Activated CD4-positive, alpha-beta T cell treated with anti-CD3 and anti-CD28 coated beads, Interleukin-2, amount 10 ng/mL, durations not matched to agents 7 days and 5 days (primary cell): ENCODE data around the gene NOD1. TPM values are rescaled to one million over a fixed set of nuclear protein-coding genes. Genes with fewer than 3 reads are reported as not detected.
"Not testable (repeated sequence)": the region's sequence is repeated elsewhere in the genome, so short reads cannot be mapped to it uniquely, and the experiment has no call there.

ENCODE experiments used
- CTCF ChIA-PET: fragments of 350-600 bp; sonication (Branson Sonifier 250); formaldehyde crosslinking; loops from one replicate; lab custom pipeline; 2021; ENCODE audit warnings: antibody characterized with exemption; lab: Charles Lee
- POLR2A ChIA-PET: fragments of 350-600 bp; sonication (Branson Sonifier 250); formaldehyde crosslinking; loops from one replicate; lab custom pipeline; 2021; ENCODE audit warnings: antibody characterized with exemption; lab: Charles Lee
- DNase-seq: peaks from one replicate; pipeline ENCODE4 v3.0.0-alpha.2; 2020
- H3K27ac Mint-ChIP-seq: one replicate; pipeline ENCODE4 v1.8.0; 2021; ENCODE audit warnings: mild to moderate bottlenecking, moderate library complexity, mixed read lengths
- H3K27me3 Mint-ChIP-seq: one replicate; pipeline ENCODE4 v1.8.0; 2021; ENCODE audit warnings: mixed read lengths
- H3K36me3 Mint-ChIP-seq: one replicate; pipeline ENCODE4 v1.8.0; 2021; ENCODE audit warnings: low read depth, mixed read lengths
- H3K4me1 Mint-ChIP-seq: one replicate; pipeline ENCODE4 v1.8.0; 2021; ENCODE audit warnings: mixed read lengths
- H3K4me3 Mint-ChIP-seq: one replicate; pipeline ENCODE4 v1.8.0; 2021; ENCODE audit warnings: mild to moderate bottlenecking, moderate library complexity, mixed read lengths
- H3K9me3 Mint-ChIP-seq: one replicate; pipeline ENCODE4 v1.8.0; 2021; ENCODE audit warnings: mixed read lengths
- total RNA-seq, 2 experiments: library from RNA; stranded (reverse); gene quantifications; one replicate each; pipeline ENCODE4 v1.2.3, GENCODE V29; 2021

The NOD1 gene
- total RNA-seq, 2 experiments from 2014 or later = 17.0 to 21.1 TPM

DNA sequence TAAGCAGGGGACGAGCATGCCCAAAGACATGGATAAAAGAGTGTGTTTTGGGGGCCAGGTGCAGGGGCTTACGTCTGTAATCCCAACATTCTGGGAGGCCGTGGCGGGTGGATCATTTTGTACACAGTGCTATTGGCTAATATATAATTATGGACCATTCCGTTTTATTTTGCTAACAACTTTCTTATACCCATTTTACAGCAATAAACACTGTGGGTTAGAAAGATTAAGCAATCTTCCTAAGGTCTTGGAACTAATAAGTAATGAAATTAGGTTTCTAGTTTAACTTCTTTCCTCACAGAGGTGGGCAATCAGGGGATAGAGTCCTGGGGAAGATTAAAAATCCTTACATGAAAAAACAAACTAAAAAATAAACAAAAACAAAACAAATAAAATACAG is 22.7 kb upstream of the NOD1 start:
- CTCF ChIA-PET = interaction anchor here (2.4 kb wide), 1 partner anchor 22 kb away, joined by 5 read pairs; the partner anchor contains the start of gene NOD1
- H3K36me3 Mint-ChIP-seq = peaks cover 36% of the 10 kb centered on the region

DNA sequence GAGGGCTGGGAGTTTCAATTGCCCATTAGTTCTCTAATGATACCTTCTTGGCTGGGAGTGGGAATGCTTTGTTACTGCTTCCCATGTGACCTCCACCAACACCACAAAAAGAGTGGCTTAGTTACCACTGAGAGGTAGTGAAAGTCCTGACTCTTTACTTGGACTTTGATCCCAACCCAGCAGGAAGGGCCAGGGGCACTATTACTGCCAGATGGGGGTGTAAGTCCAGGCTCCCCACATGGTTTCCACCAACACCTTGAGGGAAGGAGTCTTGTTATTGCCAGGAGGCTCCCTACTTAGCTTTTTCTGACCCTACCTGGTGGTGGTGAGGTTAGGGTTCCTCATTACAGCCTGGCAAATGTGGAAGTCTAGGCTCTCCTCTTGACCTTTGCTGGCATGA is 14.6 kb upstream of the NOD1 start:
- H3K9me3 Mint-ChIP-seq = peaks cover 15% of the 10 kb centered on the region
- peaks cover 32% of the 10 kb centered on the region for H3K36me3 Mint-ChIP-seq
- DNase-seq = no peak
- POLR2A ChIA-PET = no interaction called here
- peaks cover 25% of the 10 kb centered on the region for H3K27me3 Mint-ChIP-seq
- H3K4me1 Mint-ChIP-seq = no peaks in the 10 kb centered on the region
- CTCF ChIA-PET = no interaction called here
- no peak overlapping the region for H3K27ac Mint-ChIP-seq
- no peak overlapping the region for H3K4me3 Mint-ChIP-seq

More for the DNA sequence above, 22.7 kb upstream of the NOD1 start:
- no peak for DNase-seq
- no peaks in the 10 kb centered on the region for H3K27me3 Mint-ChIP-seq
- no peaks in the 10 kb centered on the region for H3K9me3 Mint-ChIP-seq
- no peak overlapping the region for H3K4me3 Mint-ChIP-seq
- H3K4me1 Mint-ChIP-seq = peaks cover 50% of the 10 kb centered on the region
- POLR2A ChIA-PET = no interaction called here
- H3K27ac Mint-ChIP-seq = no peak overlapping the region

DNA sequence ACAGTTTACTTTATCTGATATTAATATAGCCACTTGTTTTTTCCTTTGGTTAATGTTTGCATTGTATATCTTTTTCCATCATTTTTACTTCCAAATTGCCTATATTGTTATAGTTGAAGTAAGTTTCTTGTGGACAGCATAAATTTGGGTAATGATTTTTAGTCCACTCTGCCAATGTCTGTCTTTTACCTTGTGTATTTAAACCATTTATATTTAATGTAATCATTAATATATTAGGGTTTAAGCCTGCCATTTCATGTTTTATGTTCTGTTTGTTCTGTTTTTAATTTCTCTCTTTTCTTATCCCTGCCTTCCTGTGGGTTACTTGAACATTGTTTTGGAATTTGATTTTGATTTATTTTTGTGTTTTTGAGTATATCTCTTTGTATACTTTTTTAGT is 12.8 kb upstream of the NOD1 start:
- H3K4me3 Mint-ChIP-seq = no peak overlapping the region
- no peaks in the 10 kb centered on the region for H3K4me1 Mint-ChIP-seq
- POLR2A ChIA-PET = no interaction called here
- peaks cover 24% of the 10 kb centered on the region for H3K36me3 Mint-ChIP-seq
- no peak overlapping the region for H3K27ac Mint-ChIP-seq
- DNase-seq = no peak
- H3K9me3 Mint-ChIP-seq = peaks cover 15% of the 10 kb centered on the region
- CTCF ChIA-PET = no interaction called here
- peaks cover 34% of the 10 kb centered on the region for H3K27me3 Mint-ChIP-seq

DNA sequence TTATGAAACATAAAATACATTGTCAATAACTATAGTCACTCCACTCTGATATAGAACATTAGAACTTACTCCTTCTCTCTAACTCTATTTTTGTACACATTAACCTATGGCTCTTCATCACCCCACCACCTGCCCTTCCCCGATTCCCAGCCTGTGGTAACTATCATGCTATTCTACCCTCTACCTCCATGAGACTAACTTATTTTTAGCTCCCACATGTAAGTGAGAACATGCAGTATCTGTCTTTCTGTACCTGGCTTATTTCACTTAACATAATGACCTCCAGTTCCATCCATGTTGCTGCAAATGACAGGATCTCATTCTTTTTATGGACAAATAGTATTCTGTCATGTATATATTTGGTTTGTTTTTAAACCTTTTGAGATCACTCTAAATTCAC is 8.8 kb upstream of the NOD1 start:
- Mint-ChIP-seq H3K4me3 (no peak overlapping the region), H3K27ac (no peak overlapping the region), H3K27me3 (peaks cover 26% of the 10 kb centered on the region), H3K4me1 (no peaks in the 10 kb centered on the region), H3K36me3 (peaks cover 4% of the 10 kb centered on the region), H3K9me3 (peaks cover 10% of the 10 kb centered on the region)
- DNase-seq = no peak
- ChIA-PET POLR2A (no interaction called here), CTCF (no interaction called here)

DNA sequence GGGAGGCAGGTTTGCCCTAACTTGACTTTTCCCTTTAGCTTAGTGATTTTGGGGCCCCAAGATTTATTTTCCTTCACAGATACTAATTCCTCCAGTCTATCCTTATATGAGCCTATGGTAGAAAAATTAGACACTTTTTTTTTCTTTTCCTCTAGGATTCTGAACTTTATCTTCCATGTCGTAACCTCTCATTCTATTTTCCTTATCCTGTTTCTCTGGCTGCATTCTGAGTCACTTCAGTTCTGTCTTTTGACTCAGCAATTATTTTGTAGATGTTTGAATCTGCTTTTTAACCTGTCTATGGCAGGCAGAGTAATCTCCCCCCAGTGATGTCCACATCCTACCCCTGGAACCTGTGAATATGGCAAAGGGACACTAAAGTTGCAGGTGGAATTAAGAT is 7.1 kb upstream of the NOD1 start:
- no peak for DNase-seq
- Mint-ChIP-seq H3K4me3 (no peak overlapping the region), H3K27me3 (peaks cover 17% of the 10 kb centered on the region), H3K9me3 (no peaks in the 10 kb centered on the region), H3K4me1 (no peaks in the 10 kb centered on the region), H3K27ac (no peak overlapping the region), H3K36me3 (no peaks in the 10 kb centered on the region)
- POLR2A ChIA-PET = no interaction called here
- CTCF ChIA-PET = no interaction called here

DNA sequence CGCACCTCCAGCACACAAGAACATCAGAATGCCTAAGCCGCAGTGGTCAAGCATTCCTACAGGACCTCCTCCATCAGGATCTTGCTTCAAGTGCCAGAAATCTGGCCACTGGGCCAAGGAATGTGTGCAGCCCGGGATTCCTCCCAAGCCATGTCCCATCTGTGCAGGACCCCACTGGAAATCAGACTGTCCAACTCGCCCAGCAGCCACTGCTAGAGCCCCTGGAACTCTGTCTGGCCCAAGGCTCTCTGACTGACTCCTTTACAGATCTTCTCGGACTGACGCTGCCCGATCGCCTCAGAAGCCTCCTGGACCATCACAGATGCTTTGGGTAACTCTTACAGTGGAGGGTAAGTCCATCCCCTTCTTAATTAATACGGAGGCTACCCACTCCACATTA is 2.8 kb upstream of the NOD1 start:
- POLR2A ChIA-PET, H3K27ac Mint-ChIP-seq, H3K27me3 Mint-ChIP-seq, CTCF ChIA-PET, DNase-seq, H3K9me3 Mint-ChIP-seq, H3K4me3 Mint-ChIP-seq: not testable (repeated sequence)
- peaks cover 16% of the 10 kb centered on the region for H3K4me1 Mint-ChIP-seq
- peaks cover 12% of the 10 kb centered on the region for H3K36me3 Mint-ChIP-seq

DNA sequence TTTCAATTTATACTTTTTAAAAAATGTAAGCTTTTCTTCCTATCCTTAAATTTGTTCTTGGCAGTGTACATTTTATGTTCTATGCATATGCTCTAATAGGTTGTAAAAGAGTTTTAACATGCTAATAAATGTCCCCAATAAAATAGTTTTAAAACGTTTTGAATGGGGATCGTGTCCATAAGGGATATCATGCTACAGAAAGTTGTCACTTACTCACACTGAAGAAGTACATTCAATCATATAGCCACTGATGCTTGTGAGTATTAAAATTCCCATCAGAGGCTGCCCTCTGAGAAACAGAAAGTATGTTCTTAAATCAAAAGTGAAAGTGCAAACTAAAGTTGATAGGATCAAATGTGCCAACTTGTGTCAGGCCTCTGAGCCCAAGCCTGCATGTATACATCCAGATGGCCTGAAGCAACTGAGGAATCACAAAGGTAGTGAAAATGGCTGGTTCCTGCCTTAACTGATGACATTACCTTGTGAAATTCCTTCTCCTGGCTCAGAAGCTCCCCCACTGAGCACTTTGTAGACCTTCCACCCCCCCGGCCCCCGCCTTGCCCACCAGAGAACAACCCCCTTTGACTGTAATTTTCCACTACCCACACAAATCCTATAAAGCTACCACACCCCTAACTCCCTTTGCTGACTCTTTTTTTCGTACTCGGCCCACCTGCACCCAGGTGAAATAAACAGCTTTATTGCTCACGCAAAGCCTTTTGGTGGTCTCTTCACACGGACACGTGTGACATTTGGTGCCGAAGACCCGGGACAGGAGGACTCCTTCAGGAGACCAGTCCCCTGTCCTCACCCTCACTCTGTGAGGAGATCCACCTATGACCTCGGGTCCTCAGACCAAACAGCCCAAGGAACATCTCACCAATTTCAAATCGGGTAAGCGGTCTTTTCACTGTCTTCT is 877 bp upstream of the NOD1 start:
- DNase-seq = peak; percentile 54
- ChIA-PET POLR2A (interaction anchor here (0.6 kb wide), 1 partner anchor 25 kb away, joined by 3 read pairs; no protein-coding TSS in a partner anchor), CTCF (interaction anchor here (1.8 kb wide), 1 partner anchor 21 kb away, joined by 5 read pairs; no protein-coding TSS in a partner anchor)
- H3K4me1 Mint-ChIP-seq = peaks cover 36% of the 10 kb centered on the region
- H3K27ac Mint-ChIP-seq = peak overlapping the region; percentile 93
- peak overlapping the region; percentile 93 for H3K4me3 Mint-ChIP-seq
- no peaks in the 10 kb centered on the region for H3K27me3 Mint-ChIP-seq
- peaks cover 2% of the 10 kb centered on the region for H3K9me3 Mint-ChIP-seq
- peaks cover 24% of the 10 kb centered on the region for H3K36me3 Mint-ChIP-seq

DNA sequence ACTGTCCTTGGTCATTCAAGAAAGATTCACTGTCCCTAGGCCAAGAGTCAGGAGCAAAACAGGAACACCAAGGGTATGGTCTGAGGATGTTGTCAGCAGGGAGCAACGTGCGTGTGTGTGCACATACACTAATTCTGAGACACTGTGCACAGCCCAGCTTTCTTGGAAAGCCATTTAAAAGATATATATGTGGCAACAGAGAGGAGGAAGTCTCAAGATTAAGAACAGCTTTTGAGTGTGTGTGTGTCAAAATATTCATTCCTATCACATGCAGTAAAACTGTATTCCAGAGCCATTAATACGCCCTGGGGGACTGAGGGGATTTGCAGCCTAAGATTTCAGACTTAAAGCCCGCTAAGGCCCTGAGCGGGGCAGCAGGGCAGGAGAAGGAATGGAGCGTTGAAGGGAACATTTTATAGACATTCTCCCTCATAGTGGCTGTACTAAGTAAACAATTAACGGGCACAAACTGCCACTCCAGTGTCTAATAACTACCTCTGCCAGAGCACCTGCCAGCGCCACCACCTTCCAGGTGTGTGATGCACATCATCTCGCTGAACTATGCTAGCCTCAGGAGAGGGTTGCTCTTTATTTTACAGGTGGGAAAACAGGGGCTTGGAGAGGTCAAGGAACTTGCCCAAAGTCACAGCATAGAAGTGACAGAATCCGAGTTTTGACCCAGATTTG is 2.0 kb downstream of the NOD1 start:
- Mint-ChIP-seq H3K4me3 (peak overlapping the region; percentile 93), H3K9me3 (peaks cover 5% of the 10 kb centered on the region), H3K4me1 (peaks cover 64% of the 10 kb centered on the region), H3K27ac (no peak overlapping the region), H3K27me3 (no peaks in the 10 kb centered on the region), H3K36me3 (peaks cover 44% of the 10 kb centered on the region)
- ChIA-PET CTCF (interaction anchor here (1.1 kb wide), 1 partner anchor 9 kb away, joined by 3 read pairs; no protein-coding TSS in a partner anchor), POLR2A (no interaction called here)
- no peak for DNase-seq

DNA sequence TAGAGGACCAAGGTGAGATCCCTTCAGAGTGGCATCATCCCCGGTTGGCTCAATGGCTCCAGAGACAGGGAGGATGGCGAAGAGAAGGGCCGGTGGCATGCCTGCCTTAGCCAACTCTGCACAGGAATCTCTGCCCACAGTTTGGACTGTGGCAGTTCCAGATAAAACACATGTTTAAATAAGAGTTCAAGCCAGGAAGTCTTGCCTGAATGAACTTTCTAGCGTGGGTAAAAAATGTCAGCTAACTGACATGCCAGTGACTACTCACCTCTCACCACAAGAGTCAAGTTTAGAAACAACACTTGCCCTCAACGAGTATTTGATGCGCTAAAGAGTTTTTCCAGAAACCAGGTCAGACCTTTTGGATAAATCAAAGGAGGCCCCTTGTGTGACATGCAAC is 3.0 kb downstream of the NOD1 start:
- H3K36me3 Mint-ChIP-seq = peaks cover 44% of the 10 kb centered on the region
- H3K9me3 Mint-ChIP-seq = peaks cover 5% of the 10 kb centered on the region
- POLR2A ChIA-PET = no interaction called here
- H3K4me3 Mint-ChIP-seq = no peak overlapping the region
- no peak for DNase-seq
- CTCF ChIA-PET = interaction anchor here (1.1 kb wide), 1 partner anchor 8 kb away, joined by 3 read pairs; no protein-coding TSS in a partner anchor
- H3K27ac Mint-ChIP-seq = peak overlapping the region; percentile 9
- peaks cover 74% of the 10 kb centered on the region for H3K4me1 Mint-ChIP-seq
- H3K27me3 Mint-ChIP-seq = no peaks in the 10 kb centered on the region

DNA sequence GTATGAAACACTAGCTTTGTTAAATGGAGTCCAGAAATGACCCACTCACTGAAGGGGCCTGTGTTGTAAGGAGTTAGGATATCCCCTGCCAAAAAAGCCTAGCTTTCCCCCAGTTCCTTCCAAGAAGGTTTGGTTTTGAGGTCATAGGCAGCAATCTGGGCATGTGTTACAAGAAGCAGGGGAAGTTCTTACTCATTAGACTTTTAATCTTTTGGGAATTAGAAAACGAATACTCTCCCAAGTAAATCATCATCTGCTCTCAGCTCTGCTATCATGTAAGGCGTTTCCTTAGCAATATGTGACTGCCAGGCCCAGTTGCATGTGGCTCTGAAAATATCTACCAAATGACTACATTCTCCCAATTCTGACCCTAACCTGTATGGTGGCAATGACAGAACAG is 3.7 kb downstream of the NOD1 start:
- Mint-ChIP-seq H3K9me3 (peaks cover 5% of the 10 kb centered on the region), H3K36me3 (peaks cover 41% of the 10 kb centered on the region), H3K4me1 (peaks cover 81% of the 10 kb centered on the region), H3K27me3 (no peaks in the 10 kb centered on the region), H3K4me3 (no peak overlapping the region), H3K27ac (no peak overlapping the region)
- DNase-seq = no peak
- POLR2A ChIA-PET = no interaction called here
- CTCF ChIA-PET = no interaction called here

DNA sequence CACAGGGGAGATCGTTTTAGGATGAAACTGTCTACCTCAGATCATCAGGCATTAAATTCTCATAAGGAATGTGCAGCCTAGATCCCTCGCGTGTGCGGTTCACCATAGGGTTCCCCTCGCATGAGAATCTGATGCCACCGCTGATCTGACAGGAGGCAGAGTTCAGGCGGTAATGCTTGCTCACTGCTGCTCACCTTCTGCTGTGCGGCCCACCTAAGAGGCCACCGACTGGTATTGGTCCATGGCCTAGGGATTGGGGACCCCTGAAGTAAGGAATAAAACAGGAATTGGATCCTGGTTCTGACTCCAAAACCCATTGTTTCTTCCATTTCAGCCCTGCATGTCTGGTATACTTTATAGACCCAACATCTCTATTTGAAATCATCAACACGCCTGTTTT is 4.1 kb downstream of the NOD1 start:
- POLR2A ChIA-PET = no interaction called here
- DNase-seq = no peak
- Mint-ChIP-seq H3K4me3 (no peak overlapping the region), H3K27me3 (no peaks in the 10 kb centered on the region), H3K4me1 (peaks cover 82% of the 10 kb centered on the region), H3K27ac (no peak overlapping the region), H3K36me3 (peaks cover 38% of the 10 kb centered on the region), H3K9me3 (peaks cover 4% of the 10 kb centered on the region)
- CTCF ChIA-PET = interaction anchor here (0.8 kb wide), 1 partner anchor 9 kb away, joined by 3 read pairs; no protein-coding TSS in a partner anchor

DNA sequence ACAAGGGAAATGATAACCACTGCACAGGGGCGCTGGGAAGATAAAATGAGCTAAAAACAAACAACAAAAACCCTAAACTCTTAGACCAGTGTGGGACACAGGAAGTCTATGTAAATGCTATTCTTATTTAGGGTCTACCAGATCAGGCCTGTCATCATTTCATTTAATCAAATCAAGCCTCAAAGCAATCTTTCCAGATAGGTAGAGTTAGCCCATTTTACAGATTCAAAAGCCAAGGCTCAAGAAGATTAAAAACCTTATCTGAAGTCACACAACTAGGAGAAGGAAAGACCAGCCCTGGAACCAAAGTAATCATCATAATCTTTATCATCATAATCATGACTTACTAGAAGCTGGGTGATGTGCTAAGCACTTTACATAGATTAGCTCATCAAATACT is 4.7 kb downstream of the NOD1 start:
- no peak for DNase-seq
- Mint-ChIP-seq H3K36me3 (peaks cover 39% of the 10 kb centered on the region), H3K9me3 (peaks cover 3% of the 10 kb centered on the region), H3K27ac (no peak overlapping the region), H3K4me3 (no peak overlapping the region), H3K27me3 (no peaks in the 10 kb centered on the region), H3K4me1 (peaks cover 86% of the 10 kb centered on the region)
- ChIA-PET CTCF (interaction anchor here (0.8 to 1.9 kb wide), 2 partner anchors 9 to 20 kb away, joined by 3 to 4 read pairs; no protein-coding TSS in a partner anchor), POLR2A (no interaction called here)
